Stimulated activated CD8-positive, alpha-beta memory T cell treated with anti-CD3 and anti-CD28 coated beads, Interleukin-15, amount 100 ng/mL, for 1 hour (primary cell): ENCODE measurements around the gene SLC27A5.
"Not testable (repeated sequence)": the region's sequence is repeated elsewhere in the genome, so short reads cannot be mapped to it uniquely, and the experiment has no call there.

ENCODE experiments used
- DNase-seq: peaks from one replicate; pipeline ENCODE4 v3.0.0-alpha.2; 2020; ENCODE audit warnings: low read depth

The SLC27A5 gene

GRCh38 chr19:58468216-58468839 lies 43.5 kb downstream of the SLC27A5 start:
- DNase-seq = no peak

GRCh38 chr19:58466760-58467589 lies 44.8 kb downstream of the SLC27A5 start, which contains the start of gene ZNF324:
Gene ZNF324, plus strand, starts transcription at chr19:58467080. Its CDS starts 2,106 bp downstream, at chr19:58469186.
- peak; percentile 96 for DNase-seq

- no peak for DNase-seq
Observed at GRCh38 chr19:58466089-58466759, 45.6 kb downstream of the SLC27A5 start.

GRCh38 chr19:58460039-58460438 lies 51.8 kb downstream of the SLC27A5 start:
- DNase-seq = no peak

GRCh38 chr19:58456111-58456510 lies 55.7 kb downstream of the SLC27A5 start:
- no peak for DNase-seq

- no peak for DNase-seq
Observed at GRCh38 chr19:58455306-58455705, 56.5 kb downstream of the SLC27A5 start.

GRCh38 chr19:58453743-58454142 lies 58.0 kb downstream of the SLC27A5 start:
- no peak for DNase-seq

GRCh38 chr19:58451358-58452101 lies 60.3 kb downstream of the SLC27A5 start, which contains the start of gene ZNF324B:
Gene ZNF324B, plus strand, starts transcription at chr19:58451622. Its CDS starts 2,080 bp downstream, at chr19:58453702.
- peak; percentile 94 for DNase-seq

- no peak for DNase-seq
Observed at GRCh38 chr19:58450856-58451357, 60.9 kb downstream of the SLC27A5 start.

GRCh38 chr19:58449980-58450379 lies 61.8 kb downstream of the SLC27A5 start:
- DNase-seq = not testable (repeated sequence)

- DNase-seq = not testable (repeated sequence)
Observed at GRCh38 chr19:58448860-58449259, 62.9 kb downstream of the SLC27A5 start.
